Measurements from ENCODE around the gene SNX10.

The SNX10 gene

DNA sequence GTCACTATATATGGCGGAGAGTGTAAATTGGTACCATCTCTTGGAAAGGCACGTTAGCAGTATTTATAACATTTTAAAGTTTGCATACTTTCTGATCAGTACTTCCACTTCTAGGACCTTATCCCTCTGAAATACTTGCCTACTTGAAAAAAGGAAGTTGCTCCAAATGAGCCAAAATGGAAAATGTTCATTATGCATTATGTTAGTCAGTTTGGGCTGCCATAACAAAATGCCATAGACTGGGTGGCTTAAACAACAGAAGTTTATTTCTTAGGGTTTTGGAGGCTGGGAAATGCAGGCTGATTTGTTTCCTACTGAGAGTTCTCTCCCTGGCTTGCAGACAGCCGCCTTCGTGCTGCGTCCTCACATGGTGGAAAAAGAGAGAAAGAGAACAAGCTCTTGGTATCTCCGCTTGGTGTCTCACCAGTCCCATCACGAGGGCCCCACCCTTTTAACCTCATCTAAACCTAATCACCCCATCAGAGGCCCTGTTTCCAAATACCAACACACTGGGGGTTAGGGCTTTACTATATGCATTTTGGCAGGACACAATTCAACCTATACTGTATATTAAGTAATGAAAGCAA, 6.9 kb downstream of the SNX10 start:
- DNase-seq (ENCODE audit: low spot score) = no peak

DNA sequence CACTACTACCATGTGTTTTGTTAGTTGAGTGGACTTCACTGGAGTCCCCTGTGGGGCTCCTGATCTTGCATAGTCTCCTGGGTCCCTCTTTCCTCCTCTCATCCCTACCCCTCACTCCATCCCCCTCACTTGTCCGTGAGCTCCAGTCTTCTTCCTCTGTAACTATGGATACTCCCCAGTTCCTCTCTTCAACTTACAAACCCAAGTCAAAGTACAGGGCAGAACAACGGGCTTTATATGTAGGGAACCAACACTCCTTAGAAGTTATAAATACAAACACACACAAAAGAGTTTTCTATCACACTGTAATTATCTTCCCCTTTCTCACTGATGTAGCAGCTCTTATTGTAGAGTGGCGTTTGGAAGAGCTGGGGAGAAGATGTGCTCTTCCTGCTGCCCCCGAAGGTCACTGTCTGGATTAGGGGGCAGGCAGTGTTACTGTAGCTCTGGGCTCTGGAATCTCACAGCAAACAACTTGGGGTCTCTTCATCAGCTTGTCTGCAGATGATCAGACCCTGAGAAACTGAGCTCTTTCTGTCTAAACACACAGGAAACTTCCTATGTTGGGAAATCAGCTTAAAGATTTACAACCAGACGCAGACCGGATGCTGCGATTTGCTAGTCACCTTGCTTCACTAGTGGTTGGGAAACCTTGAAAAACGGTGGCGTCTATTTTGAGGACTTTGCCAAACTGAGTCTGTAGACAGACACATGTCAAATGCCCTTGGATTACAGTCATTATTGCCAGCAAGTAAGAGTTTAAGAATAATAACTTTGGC, 13.6 kb downstream of the SNX10 start:
- DNase-seq (ENCODE audit: low spot score) = no peak

DNA sequence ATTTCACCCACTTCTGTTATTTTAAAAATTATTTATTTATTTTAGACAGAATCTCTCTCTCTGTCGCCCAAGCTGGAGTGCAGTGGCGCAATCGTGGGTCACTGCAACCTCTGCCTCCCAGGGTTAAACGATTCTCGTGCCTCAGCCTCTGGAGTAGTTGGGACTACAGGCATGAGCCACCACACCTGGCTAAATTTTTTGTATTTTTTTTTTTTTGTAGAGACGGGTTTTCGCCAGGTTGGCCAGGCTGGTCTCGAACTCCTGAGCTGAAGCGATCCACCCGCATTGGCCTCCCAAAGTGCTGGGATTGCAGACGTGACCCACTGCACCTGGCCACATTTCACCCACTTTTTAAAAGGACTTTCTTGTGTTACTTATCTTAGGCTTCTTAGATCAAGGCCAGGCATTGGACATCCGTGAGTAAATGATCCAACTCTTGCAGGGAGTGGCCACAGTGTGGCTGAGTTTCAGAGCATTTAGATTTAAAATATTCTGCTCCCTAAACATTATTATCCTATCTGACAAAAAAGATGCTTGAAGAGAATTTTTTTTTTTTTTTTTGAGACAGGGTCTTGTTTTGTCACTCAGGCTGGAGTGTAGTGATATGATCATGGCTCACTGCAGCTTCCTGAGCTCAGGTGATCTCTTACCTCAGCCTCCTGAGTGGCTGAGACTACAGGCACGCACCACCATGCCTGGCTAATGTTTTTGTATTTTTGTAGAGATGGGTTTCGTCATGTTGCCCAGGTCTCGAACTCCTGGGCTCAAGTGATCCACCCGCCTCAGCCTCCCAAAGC, 14.4 kb downstream of the SNX10 start:
- no peak for DNase-seq (ENCODE audit: low spot score)

DNA sequence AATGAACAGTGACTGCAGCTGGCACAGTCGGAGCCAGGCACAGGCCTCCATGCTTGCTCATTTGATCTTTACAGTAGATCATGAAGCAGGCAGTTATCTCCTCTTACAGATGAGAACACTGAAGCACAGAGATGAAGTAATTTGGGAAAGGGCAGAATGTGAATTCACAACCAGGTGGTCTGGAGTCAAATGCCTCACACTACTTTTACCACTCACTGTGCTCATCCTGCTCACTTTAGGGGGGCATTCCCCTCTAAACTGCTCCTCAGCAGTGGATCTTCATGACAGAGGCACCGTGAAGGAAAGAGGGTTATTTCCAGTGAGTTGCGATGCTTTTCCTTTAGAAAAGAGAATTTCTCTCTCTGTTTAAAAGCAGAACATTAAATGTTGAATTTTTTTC, 15.1 kb downstream of the SNX10 start:
- no peak for DNase-seq (ENCODE audit: low spot score)

DNA sequence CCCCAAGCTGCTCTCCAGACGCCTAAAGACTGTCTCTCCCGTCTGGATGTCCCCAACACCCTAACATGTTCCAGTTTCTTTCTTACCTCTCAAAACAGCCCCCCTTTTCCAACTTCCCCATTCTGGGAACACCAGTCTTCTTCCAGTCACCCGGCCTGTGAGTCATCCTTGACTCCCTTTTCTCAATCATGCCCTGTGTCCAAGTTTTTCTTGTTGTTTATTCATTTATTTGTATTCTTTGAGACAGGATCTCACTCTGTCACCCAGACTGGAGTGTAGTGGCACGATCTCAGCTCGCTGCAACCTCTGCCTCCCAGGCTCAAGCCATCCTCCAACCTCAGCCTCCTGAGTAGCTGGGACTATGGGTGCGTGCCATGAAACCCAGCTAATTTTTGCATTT, 15.6 kb downstream of the SNX10 start:
- no peak for DNase-seq (ENCODE audit: low spot score)

DNA sequence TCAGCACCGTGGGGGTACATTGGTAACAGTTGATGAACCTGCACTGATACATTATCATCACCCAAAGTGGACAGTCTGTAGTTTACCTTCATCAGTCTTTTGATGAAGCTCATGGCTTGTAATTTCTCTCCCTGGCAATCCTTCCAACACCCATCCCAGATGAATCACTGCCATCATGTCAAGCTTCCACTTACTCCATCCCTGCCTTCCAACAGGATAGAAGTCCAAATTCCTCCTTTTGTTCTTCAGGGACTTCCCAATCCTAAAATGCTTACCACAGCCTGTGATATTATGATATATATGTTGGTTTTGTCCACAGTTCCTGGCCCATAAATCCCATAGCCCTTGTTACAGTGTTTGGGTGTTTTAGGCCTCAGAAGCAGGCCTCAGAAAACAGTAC, 16.1 kb downstream of the SNX10 start:
- no peak for DNase-seq (ENCODE audit: low spot score)

DNA sequence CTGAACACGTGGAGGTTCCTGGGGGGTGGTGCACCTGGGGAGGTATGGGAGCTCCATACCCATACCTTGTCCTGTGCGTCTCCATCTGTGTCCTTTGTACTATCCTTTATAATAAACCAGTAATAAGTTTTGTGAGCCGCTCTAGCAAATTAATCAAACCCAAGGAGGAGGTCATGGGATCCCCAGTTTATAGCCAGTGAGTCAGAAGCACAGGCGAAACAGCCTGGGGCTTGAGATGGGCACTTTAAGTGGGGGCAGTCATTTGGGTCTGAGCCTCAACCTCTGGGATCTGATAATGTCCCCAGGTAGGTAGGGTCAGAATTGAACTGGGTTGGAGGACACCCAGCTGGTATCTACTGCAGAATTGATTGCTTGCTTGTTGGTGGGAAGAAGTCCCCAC, 16.9 kb downstream of the SNX10 start:
- no peak for DNase-seq (ENCODE audit: low spot score)

DNA sequence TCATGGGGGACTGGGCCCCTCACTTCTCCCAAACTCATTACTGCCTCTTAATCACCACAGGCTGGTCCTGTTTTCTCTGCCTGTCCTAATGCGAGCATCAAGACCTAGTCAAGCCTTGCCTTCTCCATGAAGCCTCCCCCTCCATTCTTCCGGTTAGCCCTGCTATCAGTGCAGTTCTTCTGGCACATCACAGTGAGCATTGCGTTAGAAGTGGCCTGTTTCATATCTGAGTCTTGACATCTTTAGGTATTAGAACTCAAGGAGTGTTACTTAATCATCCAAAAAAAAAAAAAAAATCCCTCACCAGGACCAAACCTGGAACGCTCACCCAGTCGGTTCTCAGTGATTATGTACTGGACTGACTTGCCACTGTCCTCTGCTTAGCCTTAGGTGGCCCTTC, 17.4 kb downstream of the SNX10 start:
- DNase-seq (ENCODE audit: low spot score) = no peak

DNA sequence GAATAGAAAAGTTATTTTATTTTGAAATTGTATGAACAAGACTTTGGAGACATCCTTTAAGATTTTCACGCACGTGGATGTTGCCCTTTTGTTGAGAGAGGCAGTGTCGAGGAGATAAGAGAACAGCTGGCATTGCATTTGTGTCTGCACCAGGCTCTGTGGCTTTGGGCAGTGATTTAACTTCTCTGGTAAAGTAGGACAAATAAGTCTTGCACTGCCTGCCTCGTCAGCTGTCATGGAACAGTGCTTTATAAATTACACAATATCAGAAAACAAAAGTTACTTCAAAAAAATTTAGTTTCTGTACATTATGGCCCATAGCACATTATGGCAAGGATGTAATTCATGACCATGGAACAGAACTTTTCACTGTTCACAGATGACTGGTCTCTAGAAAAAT, 20.1 kb downstream of the SNX10 start:
- DNase-seq (ENCODE audit: low spot score) = no peak

DNA sequence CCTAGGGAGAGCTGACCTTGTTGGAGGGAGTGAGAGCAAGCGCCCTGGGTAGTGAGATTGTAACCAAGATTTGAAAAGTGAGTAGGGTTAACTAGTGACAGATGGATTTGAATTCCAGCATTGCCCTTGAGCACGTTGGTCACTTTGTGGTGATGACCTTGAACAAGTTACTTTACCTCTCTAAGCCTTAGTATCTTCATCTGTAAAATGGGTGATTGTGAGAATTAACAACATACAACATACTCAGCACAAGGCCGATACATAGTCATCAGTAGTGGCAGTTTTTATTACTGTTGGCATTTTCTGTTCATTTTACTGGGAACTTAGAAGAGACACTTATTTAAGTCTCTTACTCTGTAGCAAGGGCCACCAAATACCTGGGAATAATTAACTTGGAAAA, 25.5 kb downstream of the SNX10 start:
- DNase-seq (ENCODE audit: low spot score) = no peak

DNA sequence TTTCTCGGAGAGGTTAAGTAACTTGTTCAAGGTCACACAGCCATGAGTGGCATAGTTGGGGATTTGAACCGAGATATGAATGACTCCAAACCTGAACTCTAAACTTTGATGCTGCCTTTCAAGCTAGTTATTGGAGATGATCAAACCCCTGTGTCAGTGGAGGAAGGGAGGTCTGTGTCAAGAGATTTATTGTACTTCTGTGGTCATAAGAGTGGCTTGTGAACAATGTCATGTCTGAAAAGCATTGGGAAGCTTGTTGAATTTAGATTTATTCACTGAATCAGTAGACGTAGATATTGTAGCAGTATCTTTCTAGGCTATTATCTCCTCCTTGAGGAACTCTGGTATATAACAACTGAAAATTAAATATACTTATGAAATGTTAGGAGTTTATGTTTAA, 27.3 kb downstream of the SNX10 start:
- no peak for DNase-seq (ENCODE audit: low spot score)

DNA sequence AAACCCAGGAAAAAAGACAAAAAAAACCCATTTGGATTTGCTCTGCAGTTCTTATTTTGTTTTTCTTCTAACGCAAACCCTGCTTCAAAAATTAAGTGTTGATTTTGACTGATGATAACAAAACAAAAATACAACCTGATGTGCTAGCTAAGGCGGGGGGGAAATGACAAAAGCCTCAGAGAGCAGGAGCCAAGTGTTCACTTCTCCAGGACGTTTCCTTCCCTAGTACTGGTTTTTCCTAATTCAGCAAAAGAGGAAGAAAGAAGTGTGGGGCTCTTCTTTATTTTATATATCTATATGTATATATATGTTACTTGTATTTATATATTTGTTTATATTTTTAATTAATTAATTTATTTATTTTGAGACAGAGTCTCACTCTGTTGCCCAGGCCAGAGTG, 28.0 kb downstream of the SNX10 start:
- no peak for DNase-seq (ENCODE audit: low spot score)

DNA sequence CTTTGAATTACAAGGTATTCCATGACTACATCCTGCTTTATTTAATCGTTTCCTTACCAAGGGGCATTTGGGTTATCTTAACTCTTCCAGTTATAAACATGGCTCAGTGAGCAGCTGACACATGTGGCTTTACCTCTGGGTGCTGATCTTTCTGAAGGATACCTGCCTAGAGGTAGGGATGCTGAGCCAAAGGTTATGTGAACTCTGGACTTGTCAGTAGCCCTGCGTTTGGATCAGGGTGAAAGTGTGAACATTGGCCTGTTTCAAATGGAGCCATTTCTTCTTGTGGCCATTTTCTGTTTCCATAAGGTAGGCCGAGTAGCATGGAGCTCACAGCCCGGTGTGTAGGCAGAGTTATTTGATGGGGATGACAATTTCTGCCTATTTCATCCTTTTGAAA, 29.2 kb downstream of the SNX10 start:
- DNase-seq (ENCODE audit: low spot score) = no peak

DNA sequence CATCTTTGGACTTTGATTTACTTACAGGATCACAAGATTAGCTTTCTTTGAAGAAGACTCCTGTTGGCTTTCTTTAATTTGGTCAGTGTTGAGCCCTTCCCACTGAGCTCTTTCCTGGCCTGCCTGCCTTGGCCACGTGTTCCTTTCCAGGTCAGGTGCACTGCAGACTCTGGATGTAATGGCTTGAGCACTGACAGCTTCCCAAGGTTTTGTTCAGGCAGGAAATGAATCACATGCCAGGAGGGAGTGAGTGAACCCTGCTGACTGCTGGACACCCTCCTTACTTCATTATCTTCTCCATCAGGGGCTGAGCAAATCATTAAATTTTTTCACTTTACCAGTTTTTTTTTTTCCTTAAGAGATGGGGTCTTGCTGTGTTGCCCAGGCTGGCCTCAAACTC, 29.8 kb downstream of the SNX10 start:
- DNase-seq (ENCODE audit: low spot score) = no peak

DNA sequence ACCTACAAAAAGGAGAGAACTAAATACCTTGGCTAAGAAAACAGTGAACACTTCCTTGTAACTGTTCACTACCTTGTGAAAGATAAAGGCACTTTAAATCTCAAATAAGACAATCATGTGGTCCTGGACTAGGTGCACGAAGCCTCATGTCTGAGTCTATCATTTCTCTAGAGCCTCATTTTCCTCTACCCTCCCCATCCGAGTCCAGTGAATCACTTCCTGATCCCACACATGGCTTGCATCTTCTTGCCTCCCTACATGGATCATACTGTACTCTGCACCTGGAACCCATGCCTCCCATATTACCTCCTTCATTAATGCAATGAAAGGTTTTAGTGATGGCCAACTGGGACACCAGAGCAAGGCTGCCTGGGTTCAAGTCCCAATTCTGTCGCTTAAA, 34.5 kb downstream of the SNX10 start:
- no peak for DNase-seq (ENCODE audit: low spot score)

DNA sequence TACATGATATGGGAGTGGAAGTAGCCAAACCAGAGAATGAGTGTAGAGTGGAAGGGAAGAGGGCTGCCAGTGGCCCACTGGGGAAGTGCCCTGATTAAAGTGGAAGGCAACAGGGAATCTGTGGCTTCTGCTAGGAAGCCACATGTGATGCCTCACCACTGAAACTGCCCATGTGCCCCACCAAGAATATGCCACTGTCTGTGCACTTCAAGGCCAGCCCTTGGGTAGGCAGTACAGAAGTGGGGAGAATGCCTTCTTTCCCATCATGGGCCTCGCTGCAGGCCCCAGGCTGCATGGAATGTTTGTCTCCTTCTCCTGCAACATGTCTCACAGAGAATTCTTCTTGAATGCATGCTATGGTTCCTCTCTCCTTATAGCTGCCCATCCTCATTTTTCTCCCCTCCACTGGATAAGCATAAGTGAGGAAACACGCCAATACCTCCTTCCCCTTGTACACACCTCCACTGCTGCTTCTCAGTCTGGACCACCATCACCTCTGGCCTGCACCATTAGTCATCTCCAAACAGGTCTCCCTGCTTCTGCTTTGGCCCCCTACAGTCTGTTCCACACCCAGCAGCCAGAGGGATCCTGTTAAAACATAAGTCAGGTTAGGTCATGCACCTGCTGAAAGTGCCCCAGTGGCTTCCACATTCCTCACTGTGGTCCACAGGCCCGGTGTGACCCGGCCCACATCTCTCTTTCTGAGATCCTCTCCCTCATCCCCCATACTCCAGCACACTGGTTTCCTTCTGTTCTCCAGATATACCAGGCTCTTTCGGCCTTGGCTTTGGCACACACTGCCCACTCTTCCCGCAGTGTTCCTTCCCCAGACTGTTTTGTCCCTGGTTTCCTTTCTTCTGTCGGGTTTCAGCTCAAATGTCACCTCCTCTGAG, 37.1 kb downstream of the SNX10 start:
- DNase-seq (ENCODE audit: low spot score) = no peak

DNA sequence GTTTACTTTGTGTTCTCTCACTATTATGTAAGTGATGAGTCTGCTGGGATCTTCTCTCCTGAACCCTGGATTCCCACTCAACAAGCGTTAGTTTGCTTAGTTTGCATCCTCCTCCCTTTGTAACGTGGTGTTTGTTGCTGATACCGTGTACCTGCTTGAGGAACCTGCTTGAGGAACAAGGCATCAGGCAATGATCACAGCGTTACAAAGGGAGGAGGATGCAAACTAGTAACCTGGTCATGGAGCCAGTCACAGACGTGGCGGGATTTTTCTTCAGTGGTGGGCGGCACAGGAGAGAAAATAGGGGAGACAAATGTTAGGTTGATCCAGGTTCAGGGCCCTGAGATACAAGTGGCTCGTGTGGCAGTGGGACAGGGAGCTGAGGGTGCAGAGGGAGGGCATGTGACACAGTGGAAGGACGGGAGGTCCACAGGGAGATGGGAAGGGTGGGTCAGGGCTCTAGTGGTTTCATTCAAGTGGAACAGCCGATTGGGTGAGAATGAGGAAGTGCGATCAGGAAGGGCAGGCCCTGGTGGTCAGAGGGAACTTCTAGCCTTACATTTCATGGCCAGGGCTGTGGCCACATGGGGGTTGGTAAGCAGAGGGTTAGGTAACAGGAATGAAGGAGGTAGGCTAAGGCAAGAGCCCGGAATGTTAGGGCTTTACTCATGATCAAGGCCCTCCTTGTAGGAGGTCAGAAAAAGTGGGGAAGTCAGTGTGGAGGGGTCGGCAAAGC, 38.0 kb downstream of the SNX10 start:
- DNase-seq (ENCODE audit: low spot score) = no peak

DNA sequence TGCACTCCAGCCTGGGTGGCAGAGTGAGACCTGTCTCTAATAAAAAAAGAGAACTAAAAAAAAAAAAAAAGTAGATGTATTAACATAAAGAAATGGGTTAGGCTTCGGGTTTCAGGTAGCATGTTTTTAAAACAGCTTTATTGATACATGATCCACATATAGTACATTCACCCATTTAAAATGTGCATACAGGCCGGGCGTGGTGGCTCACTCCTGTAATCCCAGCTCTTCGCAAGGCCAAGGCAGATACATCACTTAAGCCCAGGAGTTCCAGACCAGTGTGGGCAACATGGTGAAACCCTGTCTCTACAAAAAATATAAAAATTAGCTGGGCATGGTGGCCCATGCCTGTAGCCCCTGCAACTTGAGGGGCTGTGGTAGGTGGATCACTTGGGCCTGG, 39.5 kb downstream of the SNX10 start:
- no peak for DNase-seq (ENCODE audit: low spot score)

DNA sequence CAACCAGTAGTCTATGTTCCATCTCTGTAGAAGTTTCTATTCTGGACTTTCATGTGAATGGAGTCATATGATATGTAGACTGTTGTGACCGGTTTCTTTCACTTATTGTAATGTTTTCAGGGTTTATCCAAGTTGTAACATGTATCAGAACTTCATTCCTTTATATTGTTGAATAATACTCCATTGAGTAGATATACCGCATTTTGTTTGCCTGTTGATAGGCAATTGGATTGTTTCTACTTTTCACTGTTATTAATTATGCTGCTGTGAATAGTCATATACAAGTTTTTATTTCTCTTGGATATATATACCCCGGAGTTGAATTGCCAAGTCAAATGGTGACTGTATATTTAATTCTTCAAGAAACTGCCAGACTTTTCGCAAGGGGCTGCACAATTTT, 40.1 kb downstream of the SNX10 start:
- DNase-seq (ENCODE audit: low spot score) = no peak

DNA sequence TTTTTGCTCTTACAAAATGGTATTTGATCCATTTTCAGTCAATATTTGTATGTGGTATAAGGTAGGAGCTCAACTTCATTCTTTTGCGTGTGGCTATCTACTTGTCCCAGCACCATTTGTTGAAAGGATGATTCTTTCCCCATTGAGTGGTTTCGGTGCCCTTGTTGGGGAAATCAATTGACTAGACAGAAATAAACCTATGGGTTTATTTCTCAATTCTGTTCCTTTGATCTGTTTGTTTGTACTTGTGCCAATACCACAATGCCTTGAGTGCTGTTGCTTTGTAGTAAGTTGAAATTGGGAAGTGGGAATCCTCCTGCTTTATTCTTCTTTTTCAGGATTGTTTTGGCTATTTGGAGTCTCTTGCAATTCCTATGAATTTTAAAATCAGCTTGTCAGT, 41.0 kb downstream of the SNX10 start:
- no peak for DNase-seq (ENCODE audit: low spot score)

DNA sequence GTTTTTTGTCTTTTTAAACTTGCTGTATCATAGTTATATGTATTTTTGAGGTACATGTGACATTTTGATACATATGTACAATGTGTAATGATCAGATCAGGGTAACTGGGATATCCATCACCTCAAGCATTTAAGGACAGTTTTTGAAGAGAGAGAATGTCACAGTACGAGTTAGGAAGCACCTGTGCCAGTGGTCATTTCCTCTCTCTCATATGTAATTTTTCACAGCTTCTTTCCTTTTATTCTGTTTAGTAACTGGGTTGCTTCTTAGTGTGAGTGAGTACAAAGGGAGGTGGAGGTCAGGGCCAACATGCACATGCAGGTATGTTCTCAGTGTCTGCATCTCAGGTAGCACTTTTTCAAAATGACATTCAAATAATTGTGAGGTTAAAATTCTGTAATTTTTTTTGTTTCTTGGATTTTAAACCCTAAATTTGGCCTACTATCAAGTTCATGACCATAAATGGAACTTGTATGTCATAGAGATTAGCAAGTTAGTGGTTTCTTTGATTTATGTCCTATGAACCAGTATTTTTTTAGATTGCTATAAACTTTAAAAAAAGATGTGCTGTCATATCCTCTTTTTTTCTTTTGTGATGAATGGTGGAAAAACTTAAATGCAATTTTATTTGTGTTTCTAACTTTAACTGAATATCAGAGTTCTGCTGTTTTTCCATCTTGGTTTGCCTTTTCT, 42.7 kb downstream of the SNX10 start:
- DNase-seq (ENCODE audit: low spot score) = no peak

Measured in LoVo (cell line).